GM18505 (cell line): ENCODE results near the gene TTC13.

Source experiments
- ATAC-seq: cut with Tn5 transposase; IDR thresholded peaks from one replicate; pipeline ENCODE4 v1.9.1; 2021; ENCODE audit not compliant: unreplicated experiment
- POLR2A ChIP-seq: IDR thresholded peaks from 4 replicates; pipeline ENCODE4 v1.6.1; 2011; ENCODE audit warnings: borderline replicate concordance; ENCODE audit not compliant: insufficient read depth, insufficient read length; ENCODE audit errors: extremely low read depth

The TTC13 gene

DNA sequence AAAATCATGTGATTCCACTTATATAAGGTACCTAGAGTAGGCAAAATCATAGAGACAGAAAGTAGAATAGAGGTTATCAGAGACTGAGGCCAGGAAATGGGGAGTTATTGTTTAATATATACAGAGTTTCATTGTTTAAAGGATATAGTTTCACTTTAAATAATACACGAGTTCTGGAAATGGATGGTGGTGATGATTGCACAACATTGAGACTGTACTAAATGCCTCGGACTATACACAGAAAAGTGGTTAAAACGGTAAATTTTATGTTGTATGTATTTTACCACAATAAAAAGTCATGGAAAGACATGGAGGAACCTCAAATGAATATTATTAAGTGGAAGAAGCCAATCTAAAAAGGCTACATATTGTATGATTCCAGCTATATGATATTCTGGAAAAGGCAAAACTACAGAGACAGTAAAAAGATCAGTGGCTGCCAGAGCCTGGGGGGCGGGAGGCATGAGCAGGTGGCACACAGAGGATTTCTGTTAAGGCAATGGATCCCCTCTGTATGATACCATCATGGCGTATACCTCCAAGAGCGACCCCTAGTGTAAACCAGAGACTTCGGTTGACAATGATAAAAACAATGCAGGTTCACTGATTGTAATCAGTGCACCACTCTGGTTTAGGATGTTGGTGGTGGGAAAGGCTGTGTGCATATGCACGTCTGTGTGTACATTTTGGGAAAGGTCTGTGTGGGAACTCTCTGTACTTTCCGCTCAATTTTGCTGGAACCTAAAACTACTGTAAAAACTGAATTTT is 117.9 kb downstream of the TTC13 start:
- TF ChIP-seq POLR2A, result no peak
- no peak for ATAC-seq

DNA sequence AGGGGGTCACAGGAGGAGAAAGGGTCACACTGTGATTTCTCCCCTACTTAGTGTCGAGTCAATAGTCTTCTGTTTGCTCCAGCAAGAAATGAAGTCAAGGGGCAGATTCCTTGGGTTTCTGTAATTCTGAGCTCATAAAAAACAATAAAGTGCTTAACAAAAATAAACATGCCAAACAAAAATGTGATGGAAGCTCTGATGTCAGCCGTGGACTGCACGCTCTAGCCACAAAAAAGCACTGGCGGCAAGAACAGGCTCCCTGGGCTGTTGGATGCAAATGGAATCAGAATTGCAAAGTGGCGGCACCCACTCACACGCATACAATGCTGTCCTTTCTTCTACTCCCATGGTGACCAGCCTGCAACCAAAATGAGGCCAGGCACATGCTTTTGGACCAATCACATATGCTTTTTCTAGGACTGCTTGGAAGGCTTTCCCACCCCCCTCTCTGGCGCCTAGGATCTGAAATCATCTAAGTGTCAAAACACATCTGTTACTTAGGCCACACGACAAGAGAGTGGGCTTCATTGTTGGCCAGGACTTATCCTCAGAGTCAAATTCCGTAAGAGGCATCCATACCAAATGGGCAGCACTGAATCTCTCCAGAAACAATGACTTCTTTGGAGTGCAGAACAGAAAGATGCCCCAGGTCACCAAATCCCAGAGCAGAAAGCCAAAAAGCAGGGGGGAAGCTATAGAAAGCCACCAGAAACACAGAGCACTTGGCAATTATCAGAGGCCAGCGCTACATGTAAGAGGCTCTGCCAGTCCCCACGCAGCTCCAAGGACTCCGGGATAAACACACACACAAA is 119.5 kb downstream of the TTC13 start:
- no peak for TF ChIP-seq POLR2A
- ATAC-seq, result no peak

DNA sequence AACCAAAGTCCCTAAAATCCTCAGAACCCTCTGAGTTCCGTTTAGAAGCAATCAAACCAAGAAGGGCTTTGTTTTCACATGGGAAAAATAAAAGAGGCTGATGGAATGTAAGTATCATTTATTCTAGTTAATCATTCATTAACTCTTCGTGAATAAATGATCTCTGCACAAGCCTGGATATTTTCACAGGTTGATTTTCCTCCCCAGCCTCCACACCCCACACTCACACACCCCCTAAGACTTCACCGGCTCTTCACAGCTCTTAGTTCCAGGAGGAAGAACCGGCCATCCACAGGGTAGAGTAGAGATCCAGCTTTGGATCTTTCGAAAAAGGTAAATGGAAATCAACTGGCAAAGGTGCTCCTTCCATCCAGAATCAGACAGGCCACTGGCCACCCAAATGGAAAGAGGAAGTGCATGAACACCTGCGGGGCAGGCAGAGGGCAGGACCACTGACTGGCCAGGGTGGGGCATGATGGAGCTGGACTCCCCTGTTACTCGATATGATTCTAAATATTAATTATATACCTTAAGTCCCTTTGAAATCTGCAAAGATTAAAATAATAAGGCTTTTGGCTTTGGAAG is 120.3 kb downstream of the TTC13 start:
- ATAC-seq, result no peak
- TF ChIP-seq POLR2A, result no peak

DNA sequence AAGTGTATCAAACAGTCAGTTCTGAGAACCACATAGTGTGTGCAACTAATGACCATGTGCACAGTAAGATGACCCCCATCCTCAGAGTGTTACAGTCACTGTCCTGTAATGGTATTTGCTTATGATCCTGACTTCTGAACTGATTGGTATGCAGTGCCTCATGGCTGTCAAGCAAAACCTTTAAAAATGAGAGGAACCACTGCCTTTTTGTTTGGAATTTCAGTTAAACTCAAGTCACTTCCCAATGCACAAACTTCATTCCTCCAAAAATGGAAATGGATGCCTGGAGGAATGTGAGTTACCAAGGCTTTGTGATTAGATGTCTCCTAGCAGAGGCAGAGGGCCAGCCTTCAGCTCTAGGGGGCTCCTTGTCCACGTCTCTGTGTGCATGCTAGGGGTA is 120.8 kb downstream of the TTC13 start:
- ATAC-seq, result no peak
- TF ChIP-seq POLR2A, result no peak

DNA sequence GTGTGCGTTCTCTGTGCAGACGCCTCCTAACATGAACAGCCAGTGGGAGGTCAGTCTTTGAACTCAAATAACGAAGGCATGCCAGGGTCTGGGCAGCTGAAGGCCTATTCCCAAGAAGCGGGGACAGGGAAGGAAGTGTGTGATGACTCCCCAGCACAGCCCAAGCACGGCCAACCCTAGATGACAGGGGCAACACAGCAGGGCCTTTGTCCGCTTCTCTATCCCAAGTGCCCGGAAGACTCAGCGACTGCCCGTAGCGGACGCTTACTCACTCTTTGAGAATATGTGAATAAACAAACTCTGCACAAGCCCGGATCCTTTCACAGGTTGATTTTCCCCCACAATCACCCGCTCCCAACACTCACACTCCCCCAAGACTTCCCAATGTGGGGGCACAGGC is 121.6 kb downstream of the TTC13 start:
- TF ChIP-seq POLR2A, result no peak
- ATAC-seq, result no peak
